Stomach (tissue), 9 donors: ENCODE measurements around the gene EPB41. TPM values are rescaled to one million over a fixed set of nuclear protein-coding genes. Genes with fewer than 3 reads are reported as not detected.
"Not testable (repeated sequence)": the region's sequence is repeated elsewhere in the genome, so short reads cannot be mapped to it uniquely, and the experiment has no call there.

ENCODE experiments used
- DNase-seq, 2 donors: peaks; one replicate each; pipeline versions ENCODE4 v3.0.0 to v3.0.0-alpha.2; 2013 to 2019
- H3K27ac ChIP-seq, 5 donors: fragments of 200-600 bp in 4 of 5; sonication (generic) in 4 of 5; one replicate each; pipeline ENCODE4 v1.5.1; 2013 to 2019; ENCODE audit warnings: mild to moderate bottlenecking in 1 of 5, moderate library complexity in 1 of 5
- H3K27me3 ChIP-seq, 3 donors: fragments of 200-600 bp; sonication (generic); one replicate each; pipeline ENCODE4 v1.5.1; 2017 to 2019; ENCODE audit warnings: mixed run types in 1 of 3
- H3K36me3 ChIP-seq, 4 donors: fragments of 200-600 bp; sonication (generic); 1 replicate in 3 of 4; 2 replicates in 1 of 4; pipeline ENCODE4 v1.5.1; 2016 to 2019
- H3K4me1 ChIP-seq, 4 donors: fragments of 200-600 bp; sonication (generic); one replicate each; pipeline ENCODE4 v1.5.1; 2016 to 2019
- H3K4me3 ChIP-seq, 4 donors: fragments of 200-600 bp; sonication (generic) in 3 of 4; one replicate each; pipeline ENCODE4 v1.5.1; 2016 to 2019; ENCODE audit warnings: mild to moderate bottlenecking in 1 of 4
- H3K9me3 ChIP-seq, 4 donors: fragments of 200-600 bp; sonication (generic); one replicate each; pipeline ENCODE4 v1.5.1; 2016 to 2019
- CTCF ChIP-seq, 7 experiments: fragments of 450-650 bp in 4 of 7; fragments of 200-600 bp in 3 of 7; sonication (generic) in 3 of 7; IDR thresholded peaks; one replicate each; pipeline ENCODE4 v1.5.1; 2016 to 2019; ENCODE audit warnings: antibody characterized with exemption in 7 of 7, control low read depth in 2 of 7, mild to moderate bottlenecking in 1 of 7
- EP300 ChIP-seq: sonication (generic); formaldehyde crosslinking; IDR thresholded peaks from one replicate; pipeline ENCODE4 v1.6.1; 2017; ENCODE audit warnings: antibody characterized with exemption
- POLR2A ChIP-seq, 4 donors: fragments of 450-650 bp; IDR thresholded peaks; one replicate each; pipeline ENCODE4 v1.6.1; 2016; ENCODE audit warnings: antibody characterized with exemption in 4 of 4, control low read depth in 2 of 4, mild to moderate bottlenecking in 1 of 4, moderate library complexity in 1 of 4
- POLR2AphosphoS5 ChIP-seq, 3 donors: sonication (generic); formaldehyde crosslinking; IDR thresholded peaks; one replicate each; pipeline ENCODE4 v1.6.1; 2016; ENCODE audit warnings: antibody characterized with exemption in 3 of 3
- WGBS, 5 donors: extraction: QIAGEN DNeasy Blood & Tissue Kit in 3 of 5; methylation state at CpG; one replicate each; pipeline versions ENCODE4 v1.1.5 to v1.1.7; 2013 to 2018; 5-methylcytosine and 5-hydroxymethylcytosine counted together
- intact Hi-C: fragments of 100-400 bp; cut with DNase I; formaldehyde crosslinking; loops from one replicate; pipeline ENCODE4 v1.15.1; 2023; ENCODE audit warnings: low total_unique reads
- polyA plus RNA-seq, 3 donors: library from polyadenylated mRNA; stranded (reverse); fragments of 200-250 nt; gene quantifications; one replicate each; pipeline ENCODE4 v1.2.3, GENCODE V29; 2013
- total RNA-seq, 5 donors: library from RNA; depleted of rRNA; stranded (reverse); fragments of >200 nt; gene quantifications; one replicate each; pipeline versions ENCODE4 v1.1.0 to v1.2.3, GENCODE V29; 2014 to 2016
- donor health status: healthy with polysubstance abuse.
- donor health status: Bipolar disorder and iron deficiency.
- donor health status: healthy.

Gene EPB41
- total and polyA plus RNA-seq, 8 donors: 6.4 to 112 (median 48.1) TPM

- intact Hi-C loops: no loop called here
- H3K36me3 ChIP-seq: no peaks in the 10 kb centered on the region
- 91 to 98% (median 94%) methylated on average over 5 of the region's 5 CpGs for WGBS, 5 donors
- peaks cover 0 to under 1% (median 0%) of the 10 kb centered on the region in 4 donors for H3K4me1 ChIP-seq
- TF ChIP-seq POLR2A (IDR thresholded peaks at IDR 0.05) (no peak), EP300 (no peak), POLR2AphosphoS5 (IDR thresholded peaks at IDR 0.05) (no peak), CTCF (IDR thresholded peaks at IDR 0.05) (no peak)
- no peak overlapping the region for H3K4me3 ChIP-seq
- no peaks in the 10 kb centered on the region for H3K27me3 ChIP-seq
- H3K9me3 ChIP-seq: no peaks in the 10 kb centered on the region
- H3K27ac ChIP-seq: no peak overlapping the region
- no peak for DNase-seq
These were observed 20.3 kb downstream of the EPB41 start for GRCh38 chr1:28934676-28935075.

GRCh38 chr1:28935293-28935692 is 20.9 kb downstream of the EPB41 start:
- Histone ChIP-seq H3K36me3 (no peaks in the 10 kb centered on the region), H3K27ac (no peak overlapping the region), H3K4me3 (no peak overlapping the region), H3K27me3 (no peaks in the 10 kb centered on the region), H3K9me3 (no peaks in the 10 kb centered on the region), H3K4me1 (no peaks in the 10 kb centered on the region)
- DNase-seq: no peak
- WGBS, 5 donors: 90 to 100% (median 93%) methylated on average over 4 to 5 of the region's 5 CpGs
- intact Hi-C loops: no loop called here
- TF ChIP-seq POLR2A (IDR thresholded peaks at IDR 0.05): no peak
- no peak for TF ChIP-seq POLR2AphosphoS5 (IDR thresholded peaks at IDR 0.05)
- TF ChIP-seq CTCF (IDR thresholded peaks at IDR 0.05): no peak
- no peak for TF ChIP-seq EP300

- no peak overlapping the region for H3K27ac ChIP-seq
- H3K4me3 ChIP-seq: no peak overlapping the region
- WGBS, 5 donors: 93 to 100% (median 97%) methylated on average over 1 of the region's 1 CpG
- H3K36me3 ChIP-seq: no peaks in the 10 kb centered on the region
- TF ChIP-seq EP300 (no peak), CTCF (IDR thresholded peaks at IDR 0.05) (no peak), POLR2AphosphoS5 (IDR thresholded peaks at IDR 0.05) (no peak), POLR2A (IDR thresholded peaks at IDR 0.05) (no peak)
- intact Hi-C loops: no loop called here
- no peaks in the 10 kb centered on the region for H3K9me3 ChIP-seq
- H3K27me3 ChIP-seq: no peaks in the 10 kb centered on the region
- H3K4me1 ChIP-seq: no peaks in the 10 kb centered on the region
- DNase-seq: no peak
These were observed 21.7 kb downstream of the EPB41 start for GRCh38 chr1:28936094-28936493.

GRCh38 chr1:28936528-28936927 is 22.2 kb downstream of the EPB41 start:
- Histone ChIP-seq H3K27me3 (no peaks in the 10 kb centered on the region), H3K9me3 (no peaks in the 10 kb centered on the region), H3K36me3 (no peaks in the 10 kb centered on the region), H3K4me1 (no peaks in the 10 kb centered on the region), H3K4me3 (no peak overlapping the region), H3K27ac (no peak overlapping the region)
- DNase-seq: no peak
- TF ChIP-seq EP300 (no peak), POLR2AphosphoS5 (IDR thresholded peaks at IDR 0.05) (no peak), CTCF (IDR thresholded peaks at IDR 0.05) (no peak), POLR2A (IDR thresholded peaks at IDR 0.05) (no peak)
- intact Hi-C loops: no loop called here

- H3K27ac ChIP-seq, H3K36me3 ChIP-seq, H3K4me1 ChIP-seq, H3K4me3 ChIP-seq, H3K9me3 ChIP-seq, intact Hi-C loops, H3K27me3 ChIP-seq, DNase-seq: not testable (repeated sequence)
- WGBS, 5 donors: 72 to 86% (median 77%) methylated on average over 3 of the region's 3 CpGs
These were observed 29.2 kb downstream of the EPB41 start for GRCh38 chr1:28943581-28943980.
